GM18498 (cell line): Measurements from ENCODE around the gene KMT2B.
"Not testable (repeated sequence)": the region's sequence is repeated elsewhere in the genome, so short reads cannot be mapped to it uniquely, and the experiment has no call there.

Experiments
- ATAC-seq: cut with Tn5 transposase; IDR thresholded peaks from one replicate; pipeline ENCODE4 v1.9.1; 2021; ENCODE audit warnings: mild to moderate bottlenecking, moderate library complexity; ENCODE audit not compliant: unreplicated experiment

Gene KMT2B

GRCh38 chr19:35712567-35713505 lies 5.0 kb upstream of the KMT2B start:
- ATAC-seq = no peak

GRCh38 chr19:35713506-35713850 lies 4.3 kb upstream of the KMT2B start:
- ATAC-seq = no peak

- ATAC-seq = no peak
These were observed 3.8 kb upstream of the KMT2B start for GRCh38 chr19:35713904-35714495.

- no peak for ATAC-seq
These were observed 3.0 kb upstream of the KMT2B start for GRCh38 chr19:35714601-35715354.

- ATAC-seq = no peak
These were observed 2.4 kb upstream of the KMT2B start for GRCh38 chr19:35715355-35715809.

GRCh38 chr19:35715981-35716800 lies 1.6 kb upstream of the KMT2B start:
- ATAC-seq = no peak

- ATAC-seq = peak; percentile 71
These were observed 770 bp upstream of the KMT2B start for GRCh38 chr19:35716801-35717664.

- ATAC-seq = peak; percentile 7
These were observed 690 bp downstream of the KMT2B start for GRCh38 chr19:35718345-35719041.

GRCh38 chr19:35719402-35720162 lies 1.8 kb downstream of the KMT2B start:
- ATAC-seq = no peak

GRCh38 chr19:35720163-35720524 lies 2.3 kb downstream of the KMT2B start:
- ATAC-seq = no peak

GRCh38 chr19:35720648-35721047 lies 2.8 kb downstream of the KMT2B start:
- no peak for ATAC-seq

- ATAC-seq = no peak
These were observed 3.6 kb downstream of the KMT2B start for GRCh38 chr19:35721374-35721773.

- ATAC-seq = no peak
These were observed 4.7 kb downstream of the KMT2B start for GRCh38 chr19:35722461-35722860.

GRCh38 chr19:35722897-35723296 lies 5.1 kb downstream of the KMT2B start:
- ATAC-seq = no peak

- no peak for ATAC-seq
These were observed 5.9 kb downstream of the KMT2B start for GRCh38 chr19:35723671-35724070.

GRCh38 chr19:35724132-35724531 lies 6.3 kb downstream of the KMT2B start:
- not testable (repeated sequence) for ATAC-seq

GRCh38 chr19:35724560-35724959 lies 6.8 kb downstream of the KMT2B start:
- no peak for ATAC-seq

- no peak for ATAC-seq
These were observed 7.5 kb downstream of the KMT2B start for GRCh38 chr19:35725216-35725861.
